Suppressor macrophage treated with lipopolysaccharide for 1 hour (primary cell): ENCODE measurements around the gene COL20A1.
A peak's percentile ranks its signal among the peaks of the same experiment; 100 is the strongest.

Experiments used
- DNase-seq, 3 donors: peaks; one replicate each; pipeline ENCODE4 v3.0.0-alpha.2; 2020 to 2022

Gene COL20A1

DNA sequence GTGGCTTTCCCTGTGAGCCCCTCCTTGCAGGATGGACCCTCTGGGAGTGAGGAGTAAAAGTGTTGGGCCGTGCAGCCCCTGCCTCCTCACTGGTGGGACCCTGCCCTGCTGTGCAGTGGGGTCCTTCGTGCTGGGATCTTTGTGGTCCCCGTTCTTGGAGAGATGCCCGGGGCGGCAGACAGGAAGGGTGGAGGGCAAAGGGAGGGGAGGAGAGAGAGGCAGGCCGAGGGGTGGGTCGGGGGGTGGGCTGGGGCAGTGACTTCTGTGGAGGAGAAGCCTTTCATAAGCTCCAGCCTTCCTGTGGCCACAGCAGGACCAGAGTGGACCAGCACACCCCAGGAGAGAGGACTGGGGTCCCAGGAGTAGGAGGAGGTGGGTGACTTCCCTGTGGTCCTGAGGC lies at the start of gene COL20A1:
TSS of gene COL20A1 (plus strand) at position 283 of the 400 bp plus-strand sequence. CDS start 1,922 bp downstream, outside the sequence.
- no peak for DNase-seq

DNA sequence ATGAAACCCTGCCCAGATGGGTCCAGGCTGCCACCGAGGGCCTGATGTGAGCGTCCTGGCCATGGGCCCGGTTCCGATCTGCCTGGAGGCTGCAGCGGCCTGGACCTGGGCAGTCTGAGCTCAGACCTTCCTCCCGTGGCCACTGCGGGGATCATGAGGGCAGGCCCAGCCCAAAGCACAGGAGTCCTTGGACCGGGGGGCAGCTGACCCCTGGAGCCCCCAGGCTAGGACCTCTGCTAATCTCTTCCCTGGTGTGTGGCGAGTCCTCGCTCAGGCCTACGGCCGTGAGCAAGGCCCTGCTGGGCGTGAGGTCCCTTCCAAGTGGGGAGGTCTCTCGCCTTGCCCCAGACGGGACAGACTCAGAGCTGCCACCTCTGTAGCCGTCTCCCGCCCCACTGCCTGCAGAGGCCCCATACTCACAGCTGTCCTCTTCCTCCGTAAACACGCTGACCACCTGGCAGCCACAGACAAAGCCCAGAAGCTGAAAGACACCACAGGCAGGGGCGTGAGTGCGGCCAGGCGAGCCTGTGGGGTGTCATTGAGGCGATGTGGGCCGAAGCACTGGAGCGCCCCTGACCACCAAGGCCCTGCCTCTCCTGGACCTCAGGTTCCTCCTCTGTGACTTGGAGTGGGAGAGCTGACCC lies 49.3 kb upstream of the COL20A1 start:
- DNase-seq: no peak

DNA sequence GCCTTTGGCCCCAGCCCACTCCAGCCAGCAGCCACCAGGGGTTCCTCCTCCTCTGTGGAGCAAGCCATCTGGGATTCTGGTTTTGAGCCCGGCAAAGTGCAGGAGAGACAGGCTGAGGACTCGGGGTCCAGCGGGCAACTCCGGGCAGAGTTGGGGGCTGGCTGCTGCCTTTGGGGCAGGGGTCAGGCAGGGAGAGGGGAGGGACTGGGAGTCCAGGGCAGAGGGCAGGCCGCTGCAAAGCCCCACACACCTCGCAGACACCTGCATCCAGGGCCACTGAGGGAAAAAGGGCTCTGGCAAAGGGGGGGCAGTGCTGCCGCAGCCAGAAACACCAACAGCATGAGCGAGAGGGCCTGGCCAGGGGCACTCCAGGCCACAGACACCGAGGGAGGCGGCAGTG lies 48.5 kb upstream of the COL20A1 start:
- DNase-seq: no peak

DNA sequence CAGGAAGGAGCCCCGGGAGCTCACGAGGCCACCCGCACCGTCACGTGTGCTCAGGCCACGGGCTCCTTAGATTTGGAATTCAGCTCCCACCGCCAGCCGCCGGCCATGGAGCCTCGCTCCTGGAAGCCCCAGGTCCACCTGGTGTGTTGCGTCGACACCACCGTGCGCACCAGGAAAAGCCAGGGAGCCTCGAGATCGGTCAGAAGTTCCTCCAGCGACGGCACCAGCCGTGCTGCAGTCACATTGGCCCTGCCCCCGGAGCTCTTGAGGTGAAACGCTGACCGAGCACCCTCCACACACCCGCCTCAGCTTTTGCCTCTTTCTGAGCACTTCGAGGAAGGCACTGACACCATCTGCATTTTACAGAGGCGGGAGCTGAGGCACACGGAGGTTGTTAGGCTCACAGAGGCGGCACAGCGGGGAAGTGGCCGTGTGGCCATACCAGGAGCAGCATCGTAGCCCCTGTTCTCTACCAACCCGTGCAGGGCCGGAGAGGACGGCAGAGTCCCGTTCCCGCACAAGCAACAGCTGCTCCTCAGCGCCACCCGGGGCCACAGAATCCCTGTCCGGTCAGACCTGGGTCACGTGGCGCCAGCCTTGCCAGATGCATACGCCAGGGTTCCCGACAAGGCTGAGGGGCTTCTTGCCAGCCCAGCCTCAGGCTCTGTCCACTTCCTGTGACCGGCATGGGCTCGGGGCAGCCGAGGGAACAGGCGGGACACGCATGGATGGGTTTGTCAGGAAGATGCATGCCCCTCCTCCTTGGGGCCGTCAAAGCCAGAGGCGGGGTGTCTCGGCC lies 46.3 kb upstream of the COL20A1 start:
- no peak for DNase-seq

DNA sequence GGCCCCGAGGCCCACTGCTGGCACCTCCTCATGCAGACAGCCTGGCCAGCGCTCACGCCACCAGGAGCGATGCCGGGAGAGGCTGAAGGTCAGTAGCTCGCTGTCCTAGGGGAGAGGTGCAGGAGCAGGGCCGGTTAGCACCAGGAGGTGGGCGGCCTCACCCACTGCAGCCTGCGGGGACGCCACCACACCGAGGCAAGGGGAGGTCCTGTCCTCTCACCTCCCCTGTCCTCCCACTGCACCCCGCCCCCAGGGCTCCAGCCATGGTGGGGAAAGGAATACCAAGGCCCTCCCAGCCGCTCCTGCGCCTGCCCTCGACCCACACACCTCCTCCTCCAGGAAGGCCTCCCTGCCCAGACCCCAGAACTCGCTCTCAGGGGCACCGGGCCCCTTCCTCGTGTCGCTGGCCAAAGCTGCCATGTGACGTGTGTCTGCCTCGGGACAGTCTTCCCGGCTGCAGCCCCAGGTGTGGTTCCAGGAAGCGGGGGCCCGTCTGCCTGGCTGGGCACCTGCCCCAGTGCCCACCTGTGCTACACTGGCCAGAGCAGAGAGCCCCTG lies 45.2 kb upstream of the COL20A1 start:
- DNase-seq: no peak

DNA sequence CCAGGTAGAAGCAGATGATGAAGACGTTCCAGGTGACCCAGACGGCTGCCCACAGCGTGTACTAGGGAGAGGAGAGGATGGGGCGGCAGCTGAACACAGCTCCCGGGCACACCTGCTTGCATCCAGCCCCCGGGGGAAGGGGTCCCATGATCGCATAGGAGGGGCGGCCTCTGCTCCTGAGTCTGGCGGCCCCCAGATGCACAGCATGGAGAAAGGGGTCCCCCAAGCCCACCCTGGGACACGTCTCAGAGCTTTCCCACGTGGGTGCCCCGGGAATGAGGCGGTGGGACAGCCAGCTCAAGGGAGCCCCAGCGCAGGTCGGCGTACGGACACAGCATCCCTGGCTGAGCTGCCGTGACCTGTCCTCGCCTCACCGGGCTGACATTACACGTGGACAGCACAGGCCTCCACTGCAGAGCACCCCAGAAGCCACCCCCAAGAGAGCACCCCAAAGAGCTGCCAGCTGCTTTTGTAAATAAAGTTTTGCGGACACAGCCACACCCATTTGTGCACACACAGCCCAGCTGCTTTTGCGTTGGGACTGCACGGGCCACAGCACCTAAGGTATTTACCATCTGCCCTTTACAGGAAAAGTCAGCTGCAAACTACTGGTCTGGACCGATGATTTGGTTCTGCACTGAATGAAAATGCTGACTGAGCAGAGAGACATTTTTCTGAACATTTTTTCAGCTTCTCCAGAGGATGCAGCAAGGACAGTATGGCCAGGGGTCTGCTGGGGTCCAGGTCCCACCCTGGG lies 44.0 kb upstream of the COL20A1 start:
- no peak for DNase-seq

DNA sequence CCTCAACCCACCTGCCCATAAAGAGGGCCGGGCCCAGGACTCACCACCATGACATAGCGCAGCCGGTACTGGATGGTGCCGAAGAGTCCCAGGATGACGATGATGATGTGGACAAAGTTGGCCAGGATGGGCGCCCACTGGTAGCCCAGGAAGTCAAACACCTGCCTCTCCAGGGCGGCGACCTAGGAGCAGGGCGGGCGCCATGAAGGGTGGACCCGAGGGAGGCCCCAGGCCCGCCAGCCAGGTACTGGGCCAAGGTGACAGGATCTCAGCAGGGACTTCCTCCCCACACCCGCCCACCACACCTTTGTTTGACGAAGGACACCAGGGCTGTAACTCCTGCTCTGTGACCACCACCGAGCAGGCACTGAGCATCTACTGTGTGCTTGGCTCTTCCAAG lies 43.1 kb upstream of the COL20A1 start:
- no peak for DNase-seq

DNA sequence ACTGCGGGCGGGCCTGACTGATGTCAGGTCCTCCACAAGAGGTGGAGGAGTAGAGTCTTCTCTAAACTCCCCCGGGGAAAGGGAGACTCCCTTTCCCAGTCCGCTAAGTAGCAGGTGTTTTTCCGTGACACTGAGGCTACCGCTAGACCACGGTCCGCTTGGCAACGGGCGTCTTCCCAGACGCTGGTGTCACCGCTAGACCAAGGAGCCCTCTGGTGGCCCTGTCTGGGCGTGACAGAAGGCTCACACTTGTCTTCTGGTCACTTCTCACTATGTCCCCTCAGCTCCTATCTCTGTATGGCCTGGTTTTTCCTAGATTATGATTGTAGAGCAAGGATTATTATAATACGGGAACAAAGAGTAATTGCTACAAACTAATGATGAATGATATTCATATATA lies 41.6 kb upstream of the COL20A1 start:
- DNase-seq: peak in 1 of 3 donors; percentile 4

DNA sequence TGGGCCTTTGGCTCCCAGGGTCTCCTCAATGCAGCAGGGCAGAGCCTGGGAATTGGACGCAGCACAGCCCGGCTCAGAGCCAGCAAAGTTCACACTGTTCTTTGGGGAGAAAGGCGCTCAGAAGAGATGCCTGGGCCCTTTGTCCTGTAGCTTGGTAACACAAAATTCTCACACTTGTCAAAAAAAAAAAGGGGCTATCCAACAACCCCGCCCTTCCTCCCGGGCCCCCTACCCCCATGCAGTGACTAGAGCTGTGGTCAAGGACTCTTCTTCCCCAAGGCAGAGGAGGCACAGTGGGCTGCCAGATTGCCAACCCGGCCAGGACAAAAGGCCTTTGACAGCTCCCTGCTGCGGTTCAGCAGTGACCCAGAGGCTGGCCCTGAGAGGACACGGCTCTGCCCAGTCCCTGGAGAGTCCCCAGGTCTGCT lies 40.7 kb upstream of the COL20A1 start:
- DNase-seq: no peak

DNA sequence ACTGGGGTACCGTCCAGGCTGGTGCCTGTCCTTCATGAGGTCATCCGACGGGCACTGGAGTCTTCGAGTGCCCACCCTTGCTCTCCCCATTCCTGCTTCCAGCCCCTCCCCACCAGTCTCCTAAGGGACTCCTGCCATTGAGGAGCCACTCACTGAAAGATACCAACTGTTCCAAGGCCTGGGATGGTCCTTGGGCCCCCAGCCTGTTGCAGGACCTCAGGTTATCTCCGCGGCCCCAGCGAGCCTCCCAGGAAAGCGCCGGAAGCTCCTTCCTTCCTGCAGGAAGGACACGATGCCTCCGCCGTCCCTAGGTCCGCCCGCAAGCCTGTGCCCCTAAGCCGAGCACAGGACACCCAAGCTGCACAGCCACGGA lies 39.9 kb upstream of the COL20A1 start:
- no peak for DNase-seq

DNA sequence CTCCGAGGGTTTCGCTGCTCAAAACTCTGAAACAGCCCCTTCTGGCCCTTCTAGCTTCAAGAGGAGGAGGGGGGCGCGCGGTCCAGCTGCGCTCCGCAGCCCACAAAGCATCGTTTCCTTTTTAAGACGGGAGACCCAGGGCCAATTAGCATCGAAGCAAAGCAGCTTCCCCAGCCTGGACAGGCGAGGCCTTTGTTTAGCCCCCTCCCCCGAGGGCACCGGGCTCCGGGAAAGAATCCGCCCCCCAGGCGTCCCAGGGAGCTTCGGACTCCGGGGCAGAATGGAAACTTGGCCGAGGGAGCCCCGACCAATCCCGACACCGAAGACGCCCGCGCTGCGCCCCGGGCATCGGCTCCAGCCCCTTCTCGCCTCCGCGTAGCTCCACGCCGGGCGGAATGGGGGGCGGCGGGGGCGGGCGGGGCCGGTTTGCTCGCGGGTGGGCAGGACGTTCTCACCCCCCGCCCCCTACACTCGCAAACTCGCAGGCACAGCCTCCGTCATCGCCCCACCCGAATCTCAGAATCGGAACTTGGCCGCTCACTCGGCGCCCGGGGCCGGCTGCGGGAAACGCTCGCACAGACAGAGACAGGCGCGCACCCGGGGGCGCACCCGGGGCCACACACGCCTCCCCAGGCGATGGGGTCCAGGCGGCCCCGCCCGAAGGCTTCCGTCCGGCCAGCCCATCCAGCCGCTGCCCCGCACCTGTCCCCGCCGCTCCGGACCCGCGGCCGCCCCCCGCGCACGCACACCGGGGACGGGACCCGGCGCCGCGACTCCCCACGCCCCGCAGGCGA lies 39.4 kb upstream of the COL20A1 start:
- peak in 1 of 3 donors; percentile 27 for DNase-seq

DNA sequence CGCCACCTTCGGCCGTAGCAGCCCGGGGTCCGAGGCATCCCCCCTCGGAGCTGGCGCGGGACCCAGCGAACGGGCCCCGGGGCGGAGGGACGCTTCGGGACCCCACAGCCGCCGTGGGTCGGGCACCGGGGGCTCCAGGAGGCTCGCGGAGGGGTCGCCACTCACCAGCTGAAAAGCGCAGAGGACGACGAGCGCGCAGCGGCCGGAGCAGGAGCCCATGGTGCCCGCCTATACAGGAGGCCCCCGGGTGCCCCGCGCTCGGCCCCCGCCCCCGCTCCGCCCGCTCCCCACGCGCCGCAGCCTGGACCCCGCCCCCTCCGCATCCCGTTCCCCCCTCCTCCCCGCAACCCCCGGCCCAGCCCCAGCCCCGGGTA lies 38.8 kb upstream of the COL20A1 start, which contains the start of gene NKAIN4:
TSS of gene NKAIN4 (minus strand) at position 232 of the 374 bp plus-strand sequence. CDS start at position 219, 13 bp downstream.
- DNase-seq: no peak

DNA sequence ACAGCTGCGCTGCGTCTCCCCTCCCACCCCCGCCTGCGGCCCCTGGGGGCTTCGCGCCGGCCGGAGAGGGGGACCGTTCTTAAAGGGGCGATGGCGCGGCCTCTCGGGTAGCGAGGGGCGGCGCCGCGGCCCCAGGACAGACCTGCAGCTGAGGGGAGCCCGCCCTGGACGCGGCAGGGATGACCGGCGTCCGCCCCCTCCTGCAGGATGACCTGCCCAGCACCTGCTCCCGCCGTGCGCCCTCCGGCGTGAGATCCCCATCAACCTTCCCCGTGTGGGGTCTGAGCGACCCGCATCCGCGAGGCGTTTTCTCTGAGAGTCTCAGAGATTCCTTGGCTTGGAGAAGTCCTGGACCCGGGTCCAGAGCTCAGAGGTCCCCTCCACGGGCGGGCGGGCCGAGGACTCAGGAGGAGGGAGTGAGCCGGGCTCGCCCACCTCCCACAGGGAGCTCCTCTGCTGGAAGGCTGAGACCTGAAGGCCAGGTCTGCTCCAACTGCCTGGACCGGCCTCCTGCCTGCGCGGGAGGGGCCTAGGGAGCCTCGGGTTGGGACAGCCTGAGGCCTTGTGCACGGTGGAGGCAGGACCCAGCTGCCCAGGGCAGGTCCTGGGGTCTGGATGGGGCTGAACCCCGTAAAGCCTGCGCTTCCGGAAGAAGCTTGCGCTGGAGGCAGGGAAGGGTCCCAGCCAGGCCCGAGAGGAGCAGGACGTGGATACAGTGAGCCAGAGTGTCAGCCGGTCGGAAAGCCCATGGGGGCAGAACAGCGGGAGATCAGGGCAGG lies 38.2 kb upstream of the COL20A1 start:
- no peak for DNase-seq

DNA sequence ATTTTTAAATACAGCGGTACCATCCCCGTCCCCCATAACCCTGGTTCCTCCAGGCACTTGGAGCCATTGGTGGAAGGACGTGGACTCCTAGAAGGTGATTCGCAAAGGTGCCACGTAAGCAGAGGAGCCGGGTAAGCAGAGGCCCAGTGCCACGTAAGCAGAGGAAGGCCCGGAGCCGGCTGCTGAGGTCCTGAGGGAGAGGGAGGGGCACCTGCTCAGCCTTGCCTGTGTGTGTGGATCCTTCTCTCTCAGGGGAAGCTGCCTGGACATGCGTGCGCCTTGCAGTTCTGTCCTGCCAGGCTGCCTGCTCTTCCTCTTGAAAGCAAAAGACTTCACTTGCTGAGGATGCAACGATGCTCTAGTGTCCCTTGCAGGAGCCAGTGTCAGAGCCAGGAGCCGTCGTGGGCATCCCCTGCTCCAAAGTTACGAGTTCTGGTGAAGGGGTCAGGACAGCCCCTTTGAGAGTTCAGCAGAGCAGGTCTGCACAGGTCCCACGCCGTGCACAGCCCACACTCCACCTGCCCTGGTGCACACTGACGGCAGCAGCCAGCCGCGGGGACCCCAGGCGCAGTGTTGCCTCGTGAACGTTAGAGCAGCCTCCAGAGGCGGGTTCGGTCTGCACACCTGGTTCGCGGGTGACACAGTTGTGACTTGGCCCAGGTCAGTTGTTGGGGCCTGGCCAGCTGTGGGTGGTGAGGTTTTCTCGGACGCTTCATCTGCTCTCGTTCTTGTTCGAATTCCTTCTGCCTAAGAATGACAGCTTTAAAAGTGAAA lies 36.9 kb upstream of the COL20A1 start:
- DNase-seq: no peak

DNA sequence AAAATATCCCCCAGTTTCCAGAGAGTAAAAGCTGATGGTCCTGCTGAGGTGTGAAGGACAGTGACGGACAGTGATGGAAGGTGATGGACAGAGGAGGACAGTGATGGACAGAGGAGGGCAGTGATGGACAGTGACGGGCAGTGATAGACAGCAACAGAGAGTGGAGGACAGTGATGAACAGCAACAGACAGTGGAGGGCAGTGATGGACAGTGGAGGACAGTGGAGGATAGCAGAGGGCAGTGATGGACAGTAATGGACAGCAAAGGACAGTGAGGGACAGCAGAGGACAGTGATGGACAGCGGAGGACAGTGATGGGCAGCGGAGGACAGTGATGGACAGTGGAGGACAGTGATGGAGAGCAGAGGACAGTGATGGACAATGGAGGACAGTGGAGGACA lies 36.0 kb upstream of the COL20A1 start:
- DNase-seq: no peak

DNA sequence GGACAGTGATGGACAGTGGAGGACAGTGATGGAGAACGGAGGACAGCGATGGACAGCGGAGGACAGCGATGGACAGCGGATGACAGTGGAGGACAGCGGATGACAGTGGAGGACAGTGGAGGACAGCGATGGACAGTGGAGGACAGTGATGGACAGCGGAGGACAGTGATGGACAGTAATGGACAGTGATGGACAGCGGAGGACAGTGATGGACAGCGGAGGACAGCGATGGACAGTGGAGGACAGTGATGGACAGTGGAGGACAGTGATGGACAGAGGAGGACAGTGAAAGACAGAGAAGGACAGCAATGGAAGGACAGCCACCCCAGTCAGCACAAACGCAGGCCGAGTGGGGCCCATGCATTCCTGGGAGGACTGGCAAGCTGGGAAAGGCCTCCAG lies 35.4 kb upstream of the COL20A1 start:
- no peak for DNase-seq

DNA sequence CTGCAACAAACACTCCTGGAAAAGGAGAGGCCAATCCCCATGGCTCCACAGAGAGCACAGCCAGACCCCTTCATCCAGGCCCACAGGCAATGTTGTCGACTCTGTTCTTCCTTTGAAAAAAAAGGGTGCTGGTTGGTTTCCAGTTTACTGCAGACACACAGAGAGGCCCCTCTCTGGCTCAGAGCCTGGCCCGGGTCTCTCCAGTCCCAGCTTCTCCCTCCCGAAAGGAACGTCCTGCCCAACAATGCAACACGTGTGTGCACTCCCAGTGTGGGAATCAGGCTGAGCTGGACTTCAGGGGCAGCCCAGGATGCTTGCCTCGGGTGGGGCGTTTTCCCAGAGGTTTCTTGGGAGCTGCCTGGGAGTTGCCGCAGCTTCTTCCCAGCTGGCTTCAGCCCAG lies 34.2 kb upstream of the COL20A1 start:
- DNase-seq: no peak

DNA sequence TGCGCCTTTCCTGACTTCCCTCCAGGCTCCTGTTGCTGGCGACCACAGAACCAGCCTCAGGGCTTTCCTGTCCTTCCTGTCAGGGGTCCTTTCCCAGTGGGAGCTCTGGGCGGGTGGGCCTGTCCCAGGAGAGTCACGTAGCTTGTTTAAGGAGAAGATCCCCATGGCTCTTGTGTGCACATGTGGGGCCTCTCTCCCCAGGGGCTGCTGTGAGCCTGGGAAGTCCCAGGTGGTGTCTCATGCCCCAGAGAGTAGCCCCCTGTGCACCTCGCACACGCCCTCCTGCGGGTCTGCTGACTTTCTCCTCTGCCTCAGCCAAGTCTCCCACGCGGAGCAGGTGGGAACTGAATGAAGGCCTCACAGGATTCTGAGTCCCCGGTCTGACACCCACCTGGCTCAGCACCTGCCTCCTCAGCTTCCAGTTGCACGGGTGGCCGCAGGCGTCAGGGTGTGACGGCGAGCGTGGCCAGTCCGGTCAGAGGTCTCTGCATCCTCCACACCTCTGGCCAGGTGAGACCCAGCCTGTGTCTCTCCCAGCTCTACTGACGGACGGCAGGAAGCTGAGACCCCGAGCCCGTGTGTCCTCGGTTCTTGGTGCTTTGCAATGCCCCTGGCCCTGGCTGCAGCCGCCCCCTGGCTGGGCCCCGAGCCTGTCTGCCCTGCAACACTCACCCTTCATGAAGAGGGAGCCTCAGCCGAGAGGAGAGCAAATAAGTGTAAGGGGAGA lies 33.1 kb upstream of the COL20A1 start:
- no peak for DNase-seq

DNA sequence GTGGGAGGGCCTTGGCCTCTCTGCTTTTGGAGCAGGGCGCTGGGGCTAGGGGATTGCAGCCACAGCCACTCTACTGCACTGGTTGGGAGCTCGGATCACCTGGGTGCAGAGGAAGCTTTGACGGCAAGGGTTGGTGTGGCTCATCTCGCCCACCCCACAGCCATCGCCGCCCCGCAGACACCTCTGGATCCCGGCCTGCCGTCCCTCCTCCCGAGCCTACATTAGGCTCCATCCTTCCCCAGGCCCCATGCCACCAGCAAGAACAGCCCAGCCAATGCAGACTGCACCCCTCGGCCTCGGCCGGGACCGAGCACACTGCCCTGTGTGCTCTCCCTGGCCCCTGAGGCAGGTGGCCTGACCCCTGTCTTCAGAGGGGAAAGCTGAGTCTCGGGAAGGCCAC lies 32.5 kb upstream of the COL20A1 start:
- no peak for DNase-seq
